HG03196 (cell line): Measurements from ENCODE around the gene OR2D3.
"Not testable (repeated sequence)": the region's sequence is repeated elsewhere in the genome, so short reads cannot be mapped to it uniquely, and the experiment has no call there.

Experiments used
- ATAC-seq: cut with Tn5 transposase; IDR thresholded peaks from one replicate; pipeline ENCODE4 v1.9.1; 2021; ENCODE audit not compliant: unreplicated experiment

OR2D3 gene

GRCh38 chr11:6927030-6927617 lies 6.3 kb downstream of the OR2D3 start:
- peak; percentile 49 for ATAC-seq

DNA sequence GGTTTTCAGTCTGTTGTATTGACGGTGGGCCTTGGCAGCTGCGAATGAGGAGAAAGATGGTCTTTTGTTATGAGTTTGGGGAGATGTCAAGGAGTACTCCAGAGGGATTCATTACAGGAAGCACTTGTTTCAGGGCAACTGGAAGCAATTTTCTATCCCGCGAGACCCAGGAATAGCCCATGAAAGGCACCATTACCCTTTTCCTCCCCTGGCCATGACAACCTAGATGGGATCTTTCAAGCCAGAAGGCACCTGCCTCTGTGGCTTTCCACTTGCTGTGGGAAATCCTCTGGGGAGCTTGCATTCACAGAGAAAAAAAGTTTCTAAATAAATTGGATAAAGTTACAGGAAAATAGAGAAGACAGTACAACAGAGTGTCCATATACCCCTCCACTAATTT lies 8.1 kb downstream of the OR2D3 start:
- ATAC-seq: no peak

GRCh38 chr11:6931146-6931713 lies 10.4 kb downstream of the OR2D3 start:
- no peak for ATAC-seq

DNA sequence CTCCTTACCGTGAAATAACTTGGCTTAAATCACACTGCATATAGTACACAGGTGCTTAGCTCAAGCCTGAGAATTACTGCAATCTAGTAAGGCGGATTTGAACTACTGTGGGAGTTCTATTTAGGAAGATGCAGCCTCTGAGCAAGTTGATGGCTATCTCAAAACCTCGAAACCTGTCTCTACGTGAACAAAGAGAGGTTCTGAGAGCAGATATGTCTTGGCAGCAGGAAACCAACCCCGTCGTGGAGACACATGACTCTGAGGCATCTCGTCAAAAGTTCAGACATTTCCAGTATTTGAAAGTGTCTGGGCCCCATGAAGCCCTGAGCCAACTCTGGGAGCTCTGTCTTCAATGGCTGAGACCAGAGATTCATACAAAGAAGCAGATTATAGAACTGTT lies 11.3 kb downstream of the OR2D3 start:
- no peak for ATAC-seq

DNA sequence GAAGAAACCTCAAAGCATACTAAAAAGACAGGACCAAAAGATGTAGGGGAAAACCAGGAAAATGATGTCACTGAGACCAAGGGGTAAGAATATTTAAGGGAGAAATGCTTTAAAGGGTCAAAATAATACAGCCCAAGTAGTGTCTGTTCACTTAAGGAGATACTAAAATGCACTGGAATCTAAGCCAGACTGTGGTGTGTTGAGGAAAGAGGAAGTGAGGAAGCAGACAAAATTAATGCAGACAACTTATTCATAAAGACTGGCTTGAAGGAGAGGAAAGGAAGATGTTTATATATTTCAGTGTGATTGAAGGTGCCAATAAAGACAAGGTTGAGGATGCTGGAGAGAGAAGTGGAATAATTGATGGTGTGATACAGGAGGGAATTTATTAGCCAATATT lies 21.2 kb downstream of the OR2D3 start:
- ATAC-seq: no peak

GRCh38 chr11:6943131-6943530 lies 22.3 kb downstream of the OR2D3 start:
- ATAC-seq: no peak

DNA sequence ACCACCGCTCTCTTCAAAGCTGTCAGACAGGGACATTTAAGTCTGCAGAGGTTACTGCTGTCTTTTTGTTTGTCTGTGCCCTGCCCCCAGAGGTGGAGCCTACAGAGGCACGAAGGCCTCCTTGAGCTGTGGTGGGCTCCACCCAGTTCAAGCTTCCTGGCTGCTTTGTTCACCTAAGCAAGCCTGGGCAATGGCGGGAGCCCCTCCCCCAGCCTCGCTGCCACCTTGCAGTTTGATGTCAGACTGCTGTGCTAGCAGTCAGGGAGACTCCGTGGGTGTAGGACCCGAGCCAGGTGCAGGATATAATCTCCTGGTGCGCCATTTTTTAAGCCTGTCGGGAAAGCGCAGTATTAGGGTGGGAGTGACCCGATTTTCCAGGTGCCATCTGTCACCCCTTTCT lies 33.4 kb downstream of the OR2D3 start:
- not testable (repeated sequence) for ATAC-seq

GRCh38 chr11:6962141-6962540 lies 41.3 kb downstream of the OR2D3 start:
- no peak for ATAC-seq

DNA sequence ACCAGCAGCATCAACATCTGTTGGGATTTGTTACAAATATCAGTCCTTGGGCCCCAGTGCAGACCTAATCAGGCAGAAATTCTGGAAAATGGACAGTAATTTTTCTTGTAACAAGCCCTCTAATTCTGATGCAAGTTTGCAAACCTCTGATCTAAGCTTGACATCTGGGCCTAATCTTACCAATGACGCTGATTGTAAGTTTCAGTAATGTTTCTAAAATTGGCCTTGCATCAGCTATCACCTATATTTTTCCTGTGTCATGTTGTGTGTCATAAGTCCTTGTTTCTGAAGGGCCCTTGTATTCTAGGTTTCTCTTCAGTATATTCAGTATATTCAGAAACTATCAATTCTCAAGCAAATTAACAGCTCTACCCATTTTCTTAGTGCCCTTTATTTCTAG lies 41.9 kb downstream of the OR2D3 start:
- ATAC-seq: no peak

- no peak for ATAC-seq
Measured at GRCh38 chr11:6968816-6969215, 48.0 kb downstream of the OR2D3 start.

GRCh38 chr11:6969854-6970253 lies 49.1 kb downstream of the OR2D3 start:
- not testable (repeated sequence) for ATAC-seq
